GM12878 (cell line): ENCODE measurements around the gene SH3BGRL2. TPM values are rescaled to one million over a fixed set of nuclear protein-coding genes. Genes with fewer than 3 reads are reported as not detected.

Source experiments
- ATAC-seq: fragments of 200-7000 bp; cut with Tn5 transposase; 3 replicates; pipeline ENCODE4 v1.9.1; 2020; ENCODE audit warnings: mild to moderate bottlenecking, moderate library complexity
- BruUV-seq: library from RNA; stranded (reverse); fragments of 400-500 nt; replicated peaks from 2 replicates; lab custom pipeline; 2021; lab: Mats Ljungman, UMichigan
- CTCF ChIA-PET: fragments of 300-600 bp; sonication (Branson Sonifier 250); formaldehyde crosslinking; extraction: SDS; loops from one replicate; lab custom pipeline; 2021; ENCODE audit warnings: inconsistent platforms; lab: Yijun Ruan, JAX
- POLR2A ChIA-PET: fragments of 350-600 bp; formaldehyde crosslinking; extraction: SDS; loops from one replicate; lab custom pipeline; 2021; ENCODE audit warnings: inconsistent platforms; lab: Charles Lee
- RAD21 ChIA-PET: fragments of 300-600 bp; sonication (Branson Sonifier 250); formaldehyde crosslinking; loops from one replicate; lab custom pipeline; 2023; ENCODE audit warnings: antibody characterized with exemption; ENCODE audit not compliant: unreplicated experiment; lab: Charles Lee
- SMC1A ChIA-PET: fragments of 300-600 bp; sonication (Branson Sonifier 250); formaldehyde crosslinking; loops from one replicate; lab custom pipeline; 2023; ENCODE audit not compliant: unreplicated experiment, uncharacterized antibody; lab: Charles Lee
- DNase-seq: peaks from one replicate; pipeline ENCODE4 v3.0.0-alpha.2; 2011; ENCODE audit warnings: low read depth, low spot score
- FAIRE-seq: peaks from 3 replicates; lab custom pipeline; 2011; peaks lifted over from hg19 to GRCh38; lab: Jason Lieb, UNC
- H2AFZ ChIP-seq: 2 replicates; pipeline ENCODE4 v1.6.0; 2011; ENCODE audit warnings: low read depth, low read length, control low read depth; ENCODE audit not compliant: control insufficient read depth
- H3K27ac ChIP-seq: 2 replicates; pipeline ENCODE4 v1.5.1; 2011; ENCODE audit warnings: control low read depth; ENCODE audit not compliant: control insufficient read depth, insufficient read depth
- H3K27me3 ChIP-seq, 2 experiments: replicated peaks in 1 of 2; 2 replicates each; pipeline versions ENCODE4 v1.6.0 to v1.6.1; 2011; ENCODE audit warnings: low read length in 1 of 2; ENCODE audit not compliant: control insufficient read depth in 2 of 2, insufficient read depth in 2 of 2
- H3K36me3 ChIP-seq, 2 experiments: 2 replicates each; pipeline ENCODE4 v1.5.1; 2011; ENCODE audit warnings: low read length in 1 of 2; ENCODE audit not compliant: control insufficient read depth in 2 of 2, insufficient read depth in 2 of 2
- H3K4me1 ChIP-seq: 2 replicates; pipeline ENCODE4 v1.6.1; 2011; ENCODE audit warnings: mild to moderate bottlenecking, low read length, moderate library complexity, mixed read lengths; ENCODE audit not compliant: control insufficient read depth, insufficient read depth
- H3K4me2 ChIP-seq: 2 replicates; pipeline ENCODE4 v1.6.0; 2011; ENCODE audit warnings: control low read depth; ENCODE audit not compliant: control insufficient read depth, insufficient read depth
- H3K4me3 ChIP-seq: fragments of 200-600 bp; sonication (generic); 2 replicates; pipeline ENCODE4 v1.5.1; 2016
- H3K79me2 ChIP-seq: 2 replicates; pipeline ENCODE4 v1.6.0; 2011; ENCODE audit warnings: low read length; ENCODE audit not compliant: control insufficient read depth, insufficient read depth
- H3K9ac ChIP-seq: 2 replicates; pipeline ENCODE4 v1.8.0; 2011; ENCODE audit warnings: low read length, control low read depth, mixed read lengths; ENCODE audit not compliant: control insufficient read depth, insufficient read depth
- H3K9me3 ChIP-seq: replicated peaks from 3 replicates; pipeline ENCODE4 v1.5.1; 2011; ENCODE audit warnings: mild to moderate bottlenecking, low read length; ENCODE audit not compliant: control insufficient read depth, insufficient read depth
- H4K20me1 ChIP-seq: 2 replicates; pipeline ENCODE4 v1.6.0; 2011; ENCODE audit not compliant: control insufficient read depth, insufficient read depth
- BACH1 ChIP-seq: fragments of 450-650 bp; IDR thresholded peaks from 2 replicates; pipeline ENCODE4 v1.6.1; 2017; ENCODE audit warnings: mild to moderate bottlenecking, borderline replicate concordance
- CBFB ChIP-seq: IDR thresholded peaks from 2 replicates; pipeline ENCODE4 v1.6.1; 2016; ENCODE audit warnings: antibody characterized with exemption, low read depth
- CBX5 ChIP-seq: sonication (generic); IDR thresholded peaks from 2 replicates; pipeline ENCODE4 v1.6.1; 2016; ENCODE audit warnings: low read depth, moderate library complexity, mild to moderate bottlenecking, inconsistent platforms
- EP300 ChIP-seq, 2 experiments: fragments of 150-350 bp in 1 of 2; IDR thresholded peaks; 2 replicates each; pipeline ENCODE4 v1.6.1; 2011 to 2012; ENCODE audit warnings: low read depth in 2 of 2, low read length in 2 of 2, borderline replicate concordance in 1 of 2, improper control_type of control experiment in 1 of 2, inconsistent platforms in 1 of 2; ENCODE audit not compliant: control insufficient read depth in 1 of 2
- GABPA ChIP-seq: IDR thresholded peaks from 2 replicates; pipeline ENCODE4 v1.6.1; 2014; ENCODE audit warnings: antibody characterized with exemption, low read depth, mild to moderate bottlenecking, inconsistent platforms
- MAX ChIP-seq: IDR thresholded peaks from 2 replicates; pipeline ENCODE4 v1.6.1; 2012; ENCODE audit warnings: low read depth, low read length, improper control_type of control experiment
- MLLT1 ChIP-seq: fragments of 450-650 bp; IDR thresholded peaks from 2 replicates; pipeline ENCODE4 v1.6.1; 2016; ENCODE audit warnings: mild to moderate bottlenecking
- MTA2 ChIP-seq: fragments of 450-650 bp; IDR thresholded peaks from 2 replicates; pipeline ENCODE4 v1.6.1; 2016; ENCODE audit warnings: low read depth, mild to moderate bottlenecking, moderate library complexity
- NFXL1 ChIP-seq: fragments of 450-650 bp; IDR thresholded peaks from 2 replicates; pipeline ENCODE4 v1.6.1; 2017; ENCODE audit warnings: antibody characterized with exemption, mild to moderate bottlenecking, borderline replicate concordance
- POU2F2 ChIP-seq: IDR thresholded peaks from 3 replicates; pipeline ENCODE4 v1.6.1; 2011; ENCODE audit warnings: low read depth, mild to moderate bottlenecking, low read length, borderline replicate concordance
- RELB ChIP-seq: fragments of 450-650 bp; IDR thresholded peaks from 2 replicates; pipeline ENCODE4 v1.6.1; 2017; ENCODE audit warnings: low read depth, mild to moderate bottlenecking, moderate library complexity
- SMARCA5 ChIP-seq: fragments of 450-650 bp; IDR thresholded peaks from 2 replicates; pipeline ENCODE4 v1.6.1; 2017; ENCODE audit warnings: mild to moderate bottlenecking
- ZNF207 ChIP-seq: fragments of 450-650 bp; IDR thresholded peaks from 2 replicates; pipeline ENCODE4 v1.6.1; 2014; ENCODE audit warnings: antibody characterized with exemption, mild to moderate bottlenecking, borderline replicate concordance
- WGBS: methylation state at CpG from one replicate; pipeline ENCODE4 v1.1.6; 2016; ENCODE audit warnings: low lambda C conversion rate; ENCODE audit not compliant: insufficient replicate concordance, insufficient coverage; ENCODE audit errors: missing lambda C conversion rate; 5-methylcytosine and 5-hydroxymethylcytosine counted together
- in situ Hi-C: fragments of 300-500 bp; cut with MboI; formaldehyde crosslinking; loops from 9 replicates; pipeline ENCODE4 v1.14.3; 2018; ENCODE audit warnings: mixed read lengths
- intact Hi-C: fragments of 100-400 bp; cut with micrococcal nuclease; formaldehyde crosslinking; loops from one replicate; pipeline ENCODE4 v1.14.2; 2022; ENCODE audit not compliant: unreplicated experiment
- polyA plus RNA-seq, 11 experiments: library from polyadenylated mRNA; depleted of rRNA in 4 of 11; unstranded in 6 of 11; stranded (reverse) in 5 of 11; fragments of >200 nt; fragmentation: Nextera tagmentation in 4 of 11; fragmentation: Illumina TruSeq in 1 of 11; extraction: Ambion mirVana in 4 of 11; extraction: Trizol in 1 of 11; gene quantifications; 1 replicate in 1 of 11; 2 replicates in 10 of 11; pipeline versions ENCODE4 v1.2.1 to v1.2.3, GENCODE V29; 2011 to 2016; ENCODE audit warnings: inconsistent platforms in 2 of 11, missing spikeins in 2 of 11, low read depth in 1 of 11
- total RNA-seq, 4 experiments: library from RNA; depleted of rRNA in 3 of 4; stranded (reverse); fragments of >200 nt in 3 of 4; fragmentation: Illumina TruSeq in 1 of 4; extraction: Trizol in 1 of 4; gene quantifications; 2 replicates each; pipeline versions ENCODE4 v1.2.1 to v1.2.3, GENCODE V29; 2013 to 2021
- TF ChIP-seq, protein P1 (sequence below): IDR thresholded peaks from 2 replicates; pipeline ENCODE4 v1.6.1; 2011; ENCODE audit warnings: low read depth, mild to moderate bottlenecking, low read length, moderate library complexity, borderline replicate concordance; ENCODE audit errors: extremely low read depth

Gene SH3BGRL2
- total and polyA plus RNA-seq, 10 of the 15 experiments (the other 5 are each of a cell fraction or from before 2014, with no cell fraction given), result 0.03 to 0.37 (median 0.21) TPM

DNA sequence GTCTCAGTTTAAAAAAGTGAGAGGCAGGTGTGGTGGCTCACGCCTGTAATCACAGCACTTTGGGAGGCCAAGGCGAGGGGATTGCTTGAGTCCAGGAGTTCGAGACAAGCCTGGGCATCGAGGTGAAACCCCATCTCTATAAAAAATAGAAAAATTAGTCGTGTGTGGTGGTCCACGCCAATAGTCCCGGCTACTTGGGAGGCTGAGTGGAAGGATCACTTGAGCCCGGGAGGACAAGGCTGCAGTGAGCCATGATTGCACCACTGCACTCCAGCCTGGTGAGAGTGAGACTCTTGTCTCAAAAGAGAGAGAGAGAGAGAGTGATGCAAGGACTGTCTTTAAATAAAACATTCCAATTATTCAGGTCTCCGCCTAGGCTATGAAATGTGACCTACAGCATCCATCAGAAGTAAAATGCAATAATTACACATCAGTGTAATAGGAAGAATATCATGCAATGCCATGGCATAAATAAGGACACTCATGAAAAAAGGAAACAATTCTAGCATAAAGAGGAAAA lies 81.5 kb downstream of the SH3BGRL2 start:
- TF ChIP-seq MLLT1 (no peak), CBX5 (no peak), POU2F2 (no peak), MAX (no peak), SMARCA5 (no peak), GABPA (no peak), CBFB (no peak), ZNF207 (no peak), NFXL1 (no peak), BACH1 (no peak), RELB (no peak), EP300 (IDR thresholded peaks at IDR 0.05; ENCODE audit: borderline replicate concordance in 1 of 2, control insufficient read depth in 1 of 2, low read depth in 2 of 2, low read length in 2 of 2) (no peak), MTA2 (no peak)
- TF ChIP-seq, protein P1, sequence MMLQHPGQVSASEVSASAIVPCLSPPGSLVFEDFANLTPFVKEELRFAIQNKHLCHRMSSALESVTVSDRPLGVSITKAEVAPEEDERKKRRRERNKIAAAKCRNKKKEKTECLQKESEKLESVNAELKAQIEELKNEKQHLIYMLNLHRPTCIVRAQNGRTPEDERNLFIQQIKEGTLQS, result no peak
- ATAC-seq (no peak), DNase-seq (no peak), FAIRE-seq (no peak)
- Histone ChIP-seq H3K4me1 (no peaks in the 10 kb centered on the region), H3K36me3 (no peaks in the 10 kb centered on the region), H3K27me3 (no peaks in the 10 kb centered on the region), H2AFZ (no peak overlapping the region), H3K4me3 (no peak overlapping the region), H3K79me2 (no peaks in the 10 kb centered on the region), H3K9ac (no peak overlapping the region), H3K9me3 (no peaks in the 10 kb centered on the region), H4K20me1 (no peaks in the 10 kb centered on the region), H3K4me2 (no peak overlapping the region), H3K27ac (no peak overlapping the region)
- ChIA-PET CTCF (no interaction called here), POLR2A (no interaction called here), SMC1A (interaction anchor here (0.6 kb wide), 1 partner anchor 24 kb away, joined by 3 read pairs; no protein-coding TSS in a partner anchor), RAD21 (no interaction called here)
- 13% methylated on average over 9 of the region's 9 CpGs for WGBS
- in situ Hi-C loops (no loop called here), intact Hi-C loops (loop anchor here (2.0 kb wide), 1 partner anchor 142 kb away; no protein-coding TSS in a partner anchor)
- no TSS peak for BruUV-seq
